GM18517 (cell line): ENCODE measurements around the gene PTPRG.

Experiments used
- ATAC-seq: cut with Tn5 transposase; IDR thresholded peaks from one replicate; pipeline ENCODE4 v1.9.1; 2021; ENCODE audit warnings: mild to moderate bottlenecking, moderate library complexity; ENCODE audit not compliant: unreplicated experiment

PTPRG gene

GRCh38 chr3:61938878-61939549, 377.6 kb downstream of the PTPRG start:
- ATAC-seq = no peak

GRCh38 chr3:61940236-61940635, 378.9 kb downstream of the PTPRG start:
- ATAC-seq = no peak

GRCh38 chr3:61943975-61944374, 382.6 kb downstream of the PTPRG start:
- ATAC-seq = no peak

GRCh38 chr3:61944726-61945125, 383.4 kb downstream of the PTPRG start:
- no peak for ATAC-seq

GRCh38 chr3:61945657-61946056, 384.3 kb downstream of the PTPRG start:
- no peak for ATAC-seq

GRCh38 chr3:61946570-61947324, 385.4 kb downstream of the PTPRG start:
- ATAC-seq = no peak

GRCh38 chr3:61947456-61947855, 386.1 kb downstream of the PTPRG start:
- ATAC-seq = no peak

- ATAC-seq = no peak
These were observed 387.4 kb downstream of the PTPRG start for GRCh38 chr3:61948699-61949305.

GRCh38 chr3:61954097-61954540, 392.7 kb downstream of the PTPRG start:
- no peak for ATAC-seq

- no peak for ATAC-seq
These were observed 394.1 kb downstream of the PTPRG start for GRCh38 chr3:61955483-61955882.

- no peak for ATAC-seq
These were observed 394.9 kb downstream of the PTPRG start for GRCh38 chr3:61956236-61956635.

- no peak for ATAC-seq
These were observed 395.9 kb downstream of the PTPRG start for GRCh38 chr3:61957259-61957658.

- ATAC-seq = no peak
These were observed 399.6 kb downstream of the PTPRG start for GRCh38 chr3:61960976-61961375.

GRCh38 chr3:61961900-61962299, 400.5 kb downstream of the PTPRG start:
- ATAC-seq = no peak

- ATAC-seq = no peak
These were observed 403.2 kb downstream of the PTPRG start for GRCh38 chr3:61964566-61964965.

GRCh38 chr3:61965770-61966131, 404.4 kb downstream of the PTPRG start:
- ATAC-seq = no peak

GRCh38 chr3:61966200-61966599, 404.8 kb downstream of the PTPRG start:
- no peak for ATAC-seq

- no peak for ATAC-seq
These were observed 405.6 kb downstream of the PTPRG start for GRCh38 chr3:61967019-61967418.

GRCh38 chr3:61967937-61968336, 406.6 kb downstream of the PTPRG start:
- no peak for ATAC-seq

GRCh38 chr3:61974662-61975061, 413.3 kb downstream of the PTPRG start:
- no peak for ATAC-seq

GRCh38 chr3:61975199-61975598, 413.8 kb downstream of the PTPRG start:
- ATAC-seq = no peak

GRCh38 chr3:61975936-61976335, 414.6 kb downstream of the PTPRG start:
- ATAC-seq = no peak
